HG03571 (cell line): ENCODE data around the gene SLAMF8.
A peak's percentile ranks its signal among the peaks of the same experiment; 100 is the strongest.

Source experiments
- ATAC-seq: cut with Tn5 transposase; IDR thresholded peaks from one replicate; pipeline ENCODE4 v1.9.1; 2021; ENCODE audit not compliant: unreplicated experiment

SLAMF8 gene

DNA sequence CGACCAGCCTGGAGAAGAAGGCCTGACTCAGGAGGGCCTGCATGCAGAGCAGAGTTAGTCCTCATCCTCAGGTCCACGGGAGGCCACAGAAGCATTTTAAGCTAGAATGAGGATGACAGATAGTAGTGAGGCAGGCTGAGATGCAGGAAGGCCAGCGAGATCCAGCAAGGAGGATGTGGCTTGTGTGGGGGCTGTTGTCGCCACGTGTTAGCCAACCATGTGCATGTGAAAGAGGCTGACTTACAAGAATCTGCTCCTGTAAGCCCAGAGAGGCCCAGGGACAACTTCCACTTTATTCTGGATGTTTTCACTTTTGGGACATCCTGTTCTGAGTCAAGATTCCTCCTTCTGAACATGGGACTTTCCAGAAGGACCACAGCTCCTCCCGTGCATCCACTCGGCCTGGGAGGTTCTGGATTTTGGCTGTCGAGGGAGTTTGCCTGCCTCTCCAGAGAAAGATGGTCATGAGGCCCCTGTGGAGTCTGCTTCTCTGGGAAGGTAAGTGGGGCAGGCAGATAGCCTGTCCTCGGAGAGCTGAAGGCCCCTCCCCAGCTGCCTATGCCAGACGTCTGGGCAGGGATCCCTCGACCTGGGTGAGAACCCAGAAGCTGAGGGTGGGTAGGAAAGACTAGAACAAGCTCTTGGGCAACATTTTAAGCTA lies at the start of gene SLAMF8:
SLAMF8 (plus strand) TSS at position 433 of the 661 bp plus-strand sequence; CDS start at position 459, 26 bp downstream.
- ATAC-seq: peak; percentile 46

DNA sequence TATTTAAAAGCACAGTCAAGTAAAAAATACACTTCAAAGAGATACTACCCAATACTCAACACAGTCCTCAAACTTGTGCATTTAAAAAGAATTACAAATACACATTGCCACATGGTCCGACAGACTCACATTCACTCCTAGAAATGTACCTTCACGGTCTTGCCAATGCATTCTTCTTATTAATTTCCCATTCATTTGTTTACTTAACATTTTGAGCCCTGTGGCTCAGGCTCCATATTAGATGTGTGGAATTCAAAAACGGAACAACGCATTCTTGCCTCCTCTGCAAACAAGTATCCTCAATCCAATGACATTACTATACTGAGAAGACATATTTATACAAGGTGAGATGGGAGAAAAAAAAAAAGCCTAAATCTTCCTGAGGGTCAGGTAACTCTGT lies 48.4 kb upstream of the SLAMF8 start:
- no peak for ATAC-seq

DNA sequence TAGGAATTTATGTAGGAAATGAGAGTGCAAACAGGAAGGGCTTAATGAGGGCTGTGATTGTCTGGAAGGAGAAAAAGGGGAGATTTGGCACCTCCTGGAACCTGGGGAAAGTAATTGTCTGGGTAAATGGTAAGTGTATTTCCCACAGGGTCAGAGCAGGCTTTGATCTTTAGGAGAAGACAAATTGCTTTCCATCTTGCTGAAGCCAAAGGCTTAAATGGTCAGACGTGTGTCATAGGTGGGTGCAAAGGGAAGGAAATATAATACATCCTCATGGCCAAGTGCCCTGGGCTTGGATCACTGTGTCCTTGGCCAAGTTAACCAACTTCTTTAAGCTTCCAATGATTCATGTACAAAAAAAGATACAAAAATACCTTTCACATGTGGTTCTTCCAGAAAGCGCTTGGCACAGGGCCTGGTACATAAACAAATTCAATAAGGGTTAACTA lies 47.2 kb upstream of the SLAMF8 start:
- ATAC-seq: no peak

GRCh38 chr1:159780583-159781582 lies 45.8 kb upstream of the SLAMF8 start, which contains the start of gene DUSP23:
Gene DUSP23 (plus strand): TSS chr1:159780962. CDS start chr1:159781101, 139 bp downstream.
- ATAC-seq: peak; percentile 99

GRCh38 chr1:159781992-159782391 lies 44.7 kb upstream of the SLAMF8 start:
- ATAC-seq: no peak

GRCh38 chr1:159783724-159784123 lies 42.9 kb upstream of the SLAMF8 start:
- ATAC-seq: no peak

DNA sequence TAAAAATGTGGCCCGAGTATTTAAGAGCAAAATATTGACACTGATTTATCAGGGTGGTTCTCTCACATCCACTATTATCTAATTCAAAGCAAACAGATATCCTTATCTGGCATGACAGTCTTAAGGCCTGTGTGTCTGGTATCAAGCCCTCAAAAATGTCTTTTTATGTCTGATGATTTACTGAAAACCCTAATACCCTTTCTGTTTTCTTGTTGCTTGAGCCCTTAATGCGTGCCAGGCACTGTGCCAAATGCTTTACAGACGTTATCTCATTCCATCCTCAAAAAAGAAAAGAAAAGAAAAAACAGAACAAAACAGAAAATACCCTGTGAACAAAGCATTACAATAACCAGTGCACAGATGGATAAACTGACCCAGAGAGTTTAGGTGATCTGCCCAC lies 40.2 kb upstream of the SLAMF8 start:
- no peak for ATAC-seq

DNA sequence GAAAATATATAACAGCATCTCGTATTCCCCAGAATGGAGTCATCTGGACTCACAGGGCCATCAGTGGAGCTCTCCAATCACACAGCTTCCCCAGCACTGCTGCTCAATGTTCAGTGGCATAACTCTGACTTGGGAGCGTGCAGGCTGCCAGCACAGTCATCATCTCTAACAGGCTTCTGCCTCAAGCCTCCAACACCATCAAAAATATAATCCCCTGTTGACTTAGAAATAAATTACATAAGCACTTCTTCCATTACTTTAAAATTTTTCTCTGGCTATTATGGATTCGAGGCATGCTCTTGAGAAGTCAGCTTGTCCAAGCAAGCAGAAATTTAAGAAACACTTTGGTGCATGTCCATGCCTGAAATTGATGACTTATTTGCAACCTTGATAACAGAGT lies 39.7 kb upstream of the SLAMF8 start:
- ATAC-seq: no peak

DNA sequence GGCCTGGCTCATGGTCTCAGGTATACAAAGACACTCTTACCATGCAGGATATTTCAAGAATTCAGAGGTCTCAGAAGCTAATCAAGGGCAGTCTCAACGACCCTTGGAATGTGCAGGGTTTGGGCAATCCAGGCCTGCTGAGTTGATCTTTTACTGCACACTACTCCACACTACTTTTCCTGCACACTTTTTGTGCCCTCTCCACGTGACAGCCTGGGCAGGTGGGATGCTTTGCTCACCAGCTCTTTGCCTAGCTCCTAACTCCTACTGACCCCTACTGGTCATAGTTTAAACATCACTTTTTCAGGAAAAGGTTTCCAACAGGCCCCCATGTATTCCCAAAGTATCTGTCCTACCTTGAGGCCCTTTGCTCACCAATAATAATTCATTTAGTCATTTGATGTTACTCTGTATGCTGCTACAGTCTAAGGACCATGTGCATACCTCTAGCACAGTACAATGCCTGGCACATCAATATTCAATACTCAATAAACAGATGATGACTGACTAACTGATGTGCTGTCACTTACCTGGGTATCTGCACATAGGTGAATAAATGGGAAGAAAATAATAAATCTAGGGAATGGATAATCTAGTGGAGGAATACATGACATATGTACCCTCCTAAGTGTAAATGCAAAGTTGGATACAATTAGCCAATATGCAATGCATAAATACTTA lies 36.3 kb upstream of the SLAMF8 start:
- ATAC-seq: no peak

GRCh38 chr1:159791031-159791430 lies 35.6 kb upstream of the SLAMF8 start:
- ATAC-seq: no peak

DNA sequence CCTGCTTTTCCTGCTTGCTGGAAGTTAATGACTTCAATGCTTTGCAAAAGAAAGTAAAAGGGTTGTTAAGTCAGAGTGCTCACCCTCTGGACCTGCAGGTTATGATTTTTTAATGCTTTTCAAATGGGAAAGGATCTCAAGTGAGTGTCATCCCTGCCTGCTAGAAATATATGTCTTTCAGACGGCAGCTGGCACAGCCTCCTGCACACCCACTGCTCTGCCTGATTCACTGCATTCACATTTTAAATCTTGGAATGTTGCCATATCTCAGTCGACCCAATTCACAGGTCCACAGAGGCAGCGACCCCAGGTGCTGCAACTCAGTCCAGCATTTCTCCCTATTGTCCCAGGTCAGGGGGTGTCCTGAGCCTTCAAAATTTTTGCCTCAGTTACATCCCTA lies 35.2 kb upstream of the SLAMF8 start:
- no peak for ATAC-seq

DNA sequence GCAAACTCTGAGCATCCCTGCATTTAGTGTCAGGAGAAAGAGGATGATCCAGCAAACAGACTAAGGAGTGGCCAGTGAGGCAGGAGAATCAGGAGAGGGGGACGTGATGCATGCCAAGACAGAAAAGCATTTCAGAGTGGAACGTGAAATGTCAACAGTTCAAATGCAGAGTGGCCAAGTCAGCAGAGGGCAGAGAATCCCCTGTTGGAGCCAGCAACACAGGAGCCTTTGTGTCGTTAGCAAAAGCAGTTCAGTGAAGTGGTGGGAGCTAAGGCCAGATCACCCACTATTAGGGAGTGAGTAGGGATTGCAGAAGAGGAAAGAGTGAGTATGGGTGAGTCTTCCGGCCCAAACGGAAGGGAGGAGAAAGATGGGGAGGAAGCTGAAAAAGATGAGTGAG lies 31.1 kb upstream of the SLAMF8 start:
- no peak for ATAC-seq

DNA sequence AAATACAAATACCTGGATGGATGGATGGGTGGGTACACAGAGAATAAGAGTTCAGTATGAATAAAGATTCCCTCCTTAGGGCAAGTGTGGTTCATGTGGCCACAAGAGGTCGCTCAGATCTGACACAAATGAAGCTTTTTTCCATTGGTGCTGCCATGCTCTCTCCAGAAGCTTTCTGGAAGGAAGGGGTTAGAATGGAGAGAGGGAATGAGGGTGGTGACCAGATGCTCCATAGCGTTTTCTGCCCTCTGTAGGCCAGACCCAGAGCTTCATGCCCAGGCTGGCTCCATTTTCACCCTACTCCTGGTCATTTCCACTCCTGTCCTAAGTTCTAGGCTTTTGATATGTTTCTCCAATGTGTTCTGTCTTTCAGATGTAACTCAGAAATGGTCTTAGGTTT lies 27.8 kb upstream of the SLAMF8 start:
- no peak for ATAC-seq

- no peak for ATAC-seq
Observed at GRCh38 chr1:159799446-159799985, 27.2 kb upstream of the SLAMF8 start.

DNA sequence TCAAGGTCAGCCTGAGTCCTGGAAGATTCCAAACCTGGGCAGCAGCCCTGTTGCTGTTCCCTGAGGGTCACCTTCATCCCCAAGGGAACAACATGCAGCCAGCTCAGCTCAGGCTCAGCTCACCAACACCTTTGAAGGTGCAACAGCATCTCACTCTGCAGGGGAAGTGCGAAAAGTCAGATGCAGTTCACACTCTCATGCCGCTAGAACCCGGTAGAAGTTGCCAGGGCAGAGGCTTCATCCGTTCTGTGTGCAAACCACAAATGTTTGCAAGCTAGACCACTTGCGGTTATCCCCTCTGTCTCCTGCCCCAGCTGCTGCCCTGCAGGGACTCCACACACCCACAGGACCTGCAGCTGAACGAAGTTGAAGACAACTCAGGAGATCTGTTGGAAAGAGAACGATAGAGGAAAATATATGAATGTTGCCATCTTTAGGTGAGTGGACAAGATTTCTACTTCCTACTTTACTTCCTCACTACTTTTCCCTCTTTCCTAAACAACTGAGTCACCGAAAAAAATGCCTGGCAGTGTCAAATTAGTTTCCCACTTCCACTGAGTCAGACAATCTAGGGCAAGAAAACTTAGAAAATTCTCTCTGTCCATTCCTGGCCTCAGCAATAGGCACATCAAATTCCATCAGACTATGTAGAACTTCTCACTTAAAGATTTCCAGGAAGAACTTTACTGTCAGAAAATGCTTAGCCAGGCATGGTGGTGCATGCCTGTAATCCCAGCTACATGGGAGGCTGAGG lies 26.3 kb upstream of the SLAMF8 start:
- ATAC-seq: no peak

GRCh38 chr1:159802111-159802510 lies 24.6 kb upstream of the SLAMF8 start, which contains the start of gene FCRL6:
Gene FCRL6 (plus strand): TSS chr1:159802360. CDS start chr1:159802425, 65 bp downstream.
- ATAC-seq: no peak

DNA sequence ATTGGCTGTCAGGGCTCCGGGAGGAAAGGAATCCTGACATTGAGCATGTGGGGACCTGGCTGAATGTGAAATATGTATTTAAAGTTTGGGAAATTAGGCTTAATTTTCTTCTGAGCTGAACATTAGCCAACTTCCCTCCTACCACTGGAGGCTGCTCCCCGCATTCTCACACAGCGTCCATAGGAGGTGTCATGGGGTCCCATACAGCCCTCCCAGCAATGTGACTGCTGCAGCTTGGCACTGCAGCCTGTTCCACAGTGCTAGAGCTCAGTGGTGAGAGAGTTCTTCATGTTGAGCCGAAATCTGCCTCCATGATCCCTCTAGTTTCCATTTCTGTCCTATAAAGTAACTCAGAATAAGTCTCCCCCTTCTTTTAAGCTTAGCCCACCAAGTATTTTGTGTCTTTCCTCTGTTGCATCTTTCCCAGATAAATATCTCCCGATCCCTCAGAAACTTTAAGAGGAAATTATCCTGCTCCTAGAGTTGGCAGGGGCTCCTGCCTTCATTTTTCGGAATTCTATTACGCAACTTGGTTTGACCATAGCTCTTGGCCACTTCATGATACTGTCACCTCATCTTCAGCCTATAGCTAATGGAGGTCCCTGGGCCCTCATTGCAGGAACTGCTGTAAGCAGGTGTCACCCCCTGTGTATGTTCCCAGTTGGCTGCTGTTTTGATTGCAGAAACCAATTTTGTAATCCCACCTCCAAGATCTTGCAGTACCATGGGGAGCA lies 22.6 kb upstream of the SLAMF8 start:
- ATAC-seq: no peak

GRCh38 chr1:159804924-159805323 lies 21.7 kb upstream of the SLAMF8 start:
- no peak for ATAC-seq

GRCh38 chr1:159815926-159816325 lies 10.7 kb upstream of the SLAMF8 start:
- ATAC-seq: no peak
